ENCODE measurements around the gene CCHCR1. TPM values are rescaled to one million over a fixed set of nuclear protein-coding genes. Genes with fewer than 3 reads are reported as not detected.

CCHCR1 gene
- polyA plus RNA-seq, 3 donors = 2.2 to 8.4 (median 2.8) TPM

GRCh38 chr6:31092769-31093505, 64.7 kb downstream of the CCHCR1 start:
- no peak overlapping the region for H3K27ac ChIP-seq (ENCODE audit: low read depth in 1 of 2, low read length in 2 of 2)
- H3K36me3 ChIP-seq (replicated peaks in 1 of 2; ENCODE audit: control insufficient read depth in 1 of 2, insufficient read depth in 2 of 2, low read length in 2 of 2) = no peaks in the 10 kb centered on the region
- no peaks in the 10 kb centered on the region for H4K20me1 ChIP-seq (ENCODE audit: insufficient read depth, low read length)
- H3K9me3 Mint-ChIP-seq = peaks cover 0 to 3% (median 0%) of the 10 kb centered on the region in 7 donors
- peaks cover 0 to 2% of the 10 kb centered on the region in 2 donors for H3K36me3 Mint-ChIP-seq
- H3K4me1 Mint-ChIP-seq = peaks cover 41% of the 10 kb centered on the region
- peaks cover 0 to 3% (median 1%) of the 10 kb centered on the region in 3 donors for H3K27me3 Mint-ChIP-seq (ENCODE audit: low read depth in 3 of 3)
- no peak for DNase-seq
- no peak overlapping the region for H2AFZ ChIP-seq (ENCODE audit: insufficient read depth, low read depth, low read length, poor library complexity, severe bottlenecking)
- TF ChIP-seq, protein P1, sequence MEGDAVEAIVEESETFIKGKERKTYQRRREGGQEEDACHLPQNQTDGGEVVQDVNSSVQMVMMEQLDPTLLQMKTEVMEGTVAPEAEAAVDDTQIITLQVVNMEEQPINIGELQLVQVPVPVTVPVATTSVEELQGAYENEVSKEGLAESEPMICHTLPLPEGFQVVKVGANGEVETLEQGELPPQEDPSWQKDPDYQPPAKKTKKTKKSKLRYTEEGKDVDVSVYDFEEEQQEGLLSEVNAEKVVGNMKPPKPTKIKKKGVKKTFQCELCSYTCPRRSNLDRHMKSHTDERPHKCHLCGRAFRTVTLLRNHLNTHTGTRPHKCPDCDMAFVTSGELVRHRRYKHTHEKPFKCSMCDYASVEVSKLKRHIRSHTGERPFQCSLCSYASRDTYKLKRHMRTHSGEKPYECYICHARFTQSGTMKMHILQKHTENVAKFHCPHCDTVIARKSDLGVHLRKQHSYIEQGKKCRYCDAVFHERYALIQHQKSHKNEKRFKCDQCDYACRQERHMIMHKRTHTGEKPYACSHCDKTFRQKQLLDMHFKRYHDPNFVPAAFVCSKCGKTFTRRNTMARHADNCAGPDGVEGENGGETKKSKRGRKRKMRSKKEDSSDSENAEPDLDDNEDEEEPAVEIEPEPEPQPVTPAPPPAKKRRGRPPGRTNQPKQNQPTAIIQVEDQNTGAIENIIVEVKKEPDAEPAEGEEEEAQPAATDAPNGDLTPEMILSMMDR (IDR thresholded peaks at IDR 0.05) = no peak
- no peak overlapping the region for H3K4me3 ChIP-seq (replicated peaks in 1 of 3; ENCODE audit: low read depth in 2 of 3, low read length in 3 of 3)
- no CpG with 5 or more reads among the region's 12 CpGs for WGBS (ENCODE audit: insufficient coverage)
- no peak overlapping the region for H3K27ac Mint-ChIP-seq
- H3K27me3 ChIP-seq (ENCODE audit: control insufficient read depth in 2 of 2, insufficient read depth in 2 of 2, low read length in 2 of 2) = no peaks in the 10 kb centered on the region
- H3K4me3 Mint-ChIP-seq = no peak overlapping the region
- peaks cover 25 to 35% of the 10 kb centered on the region in 2 donors for H3K4me1 ChIP-seq (ENCODE audit: control insufficient read depth in 1 of 2, insufficient read depth in 2 of 2, low read length in 2 of 2)
- no peak overlapping the region for H3K4me2 ChIP-seq (replicated peaks; ENCODE audit: extremely low read depth, low read length, poor library complexity, severe bottlenecking)
- no peaks in the 10 kb centered on the region for H3K9me3 ChIP-seq (replicated peaks in 1 of 2; ENCODE audit: control insufficient read depth in 1 of 2, insufficient read depth in 1 of 2, low read length in 2 of 2)
- intact Hi-C loops (cut with micrococcal nuclease) = no loop called here
- H3K79me2 ChIP-seq (ENCODE audit: insufficient read depth, low read length) = no peaks in the 10 kb centered on the region
- H3K9ac ChIP-seq (ENCODE audit: insufficient read depth, low read length, poor library complexity, severe bottlenecking) = no peak overlapping the region

Small RNA genes lying within 50 kb of the gene (small RNA-seq; reads per million reads assigned to genes)
- gene POLR2LP1 (ENCODE audit: insufficient read length, low read depth) = not detected

Other genes with a start within 250 kb of the CCHCR1 start
- gene GTF2H4, start 249.6 kb downstream of the CCHCR1 start, polyA plus RNA-seq = 10 to 100 TPM in 1 of 3 donors, 1 to 10 TPM in 2; 3.6 to 14.5 (median 6.0) TPM
- gene VARS2, start 243.6 kb downstream of the CCHCR1 start, polyA plus RNA-seq = 10 to 100 TPM in 1 of 3 donors, 1 to 10 TPM in 2; 7.6 to 15.5 (median 8.1) TPM
- gene SFTA2, start 225.6 kb downstream of the CCHCR1 start, polyA plus RNA-seq = not detected
- gene MUCL3, start 216.8 kb downstream of the CCHCR1 start, polyA plus RNA-seq = not detected
- not detected for gene MUC21, start 174.1 kb downstream of the CCHCR1 start, polyA plus RNA-seq
- not detected for gene MUC22, start 147.3 kb downstream of the CCHCR1 start, polyA plus RNA-seq
- gene C6orf15, start 45.2 kb downstream of the CCHCR1 start, polyA plus RNA-seq = not detected
- gene PSORS1C1, start 43.0 kb downstream of the CCHCR1 start, polyA plus RNA-seq = not detected
- gene CDSN, start 37.4 kb downstream of the CCHCR1 start, polyA plus RNA-seq = not detected
- gene PSORS1C2, start 18.7 kb downstream of the CCHCR1 start, polyA plus RNA-seq = not detected
- 1 to 10 TPM in 1 of 3 donors, under 1 TPM in 2; 0.75 to 1.1 (median 0.80) TPM for gene TCF19, start 787 bp upstream of the CCHCR1 start, polyA plus RNA-seq
- under 1 TPM in 1 of 3 donors, not detected in 2; 0.20 TPM for gene POU5F1, start 12.9 kb upstream of the CCHCR1 start, polyA plus RNA-seq
- gene HLA-C, start 114.3 kb upstream of the CCHCR1 start, polyA plus RNA-seq = 1,000 to 10,000 TPM; 1,088 to 2,224 (median 1,829) TPM
- gene HLA-B, start 199.4 kb upstream of the CCHCR1 start, polyA plus RNA-seq = 1,000 to 10,000 TPM; 5,055 to 6,999 (median 6,126) TPM
- 10 to 100 TPM in 1 of 3 donors, 1 to 10 TPM in 2; 5.6 to 16.5 (median 6.9) TPM for gene MICA, start 245.8 kb upstream of the CCHCR1 start, polyA plus RNA-seq